GM12892 (cell line): ENCODE results near the gene ABAT.

ENCODE experiments used
- POLR2A ChIP-seq: IDR thresholded peaks from 2 replicates; pipeline ENCODE4 v1.6.1; 2011; ENCODE audit warnings: low read depth, low read length, control low read depth
- POLR2AphosphoS5 ChIP-seq: IDR thresholded peaks from 2 replicates; pipeline ENCODE4 v1.6.1; 2011; ENCODE audit warnings: low read depth, low read length, control low read depth
- TAF1 ChIP-seq: IDR thresholded peaks from 2 replicates; pipeline ENCODE4 v1.6.1; 2011; ENCODE audit warnings: low read depth, mild to moderate bottlenecking, control low read depth, low read length, borderline replicate concordance

- TF ChIP-seq POLR2A: no peak
- no peak for TF ChIP-seq POLR2AphosphoS5
- TF ChIP-seq TAF1: no peak
Measured at GRCh38 chr16:8714174-8714573, 39.8 kb downstream of the ABAT start.
